Activated T-cell treated with anti-CD3 and anti-CD28 coated beads, Interleukin-2, amount 50 U/mL, for 24 hours (primary cell): ENCODE measurements around the gene PRKCE.

Source experiments
- DNase-seq: peaks from one replicate; pipeline ENCODE4 v3.0.0-alpha.2; 2020
- H3K27ac Mint-ChIP-seq: 2 replicates; pipeline ENCODE4 v1.8.0; 2020; ENCODE audit warnings: mild to moderate bottlenecking, mixed read lengths
- H3K27me3 Mint-ChIP-seq: 2 replicates; pipeline ENCODE4 v1.8.0; 2020; ENCODE audit warnings: mixed read lengths
- H3K36me3 Mint-ChIP-seq: 2 replicates; pipeline ENCODE4 v1.8.0; 2020; ENCODE audit warnings: low read depth, mixed read lengths
- H3K4me1 Mint-ChIP-seq: 2 replicates; pipeline ENCODE4 v1.8.0; 2020; ENCODE audit warnings: low read depth, mixed read lengths
- H3K4me3 Mint-ChIP-seq: 2 replicates; pipeline ENCODE4 v1.8.0; 2020; ENCODE audit warnings: mild to moderate bottlenecking, moderate library complexity, mixed read lengths
- H3K9me3 Mint-ChIP-seq: 2 replicates; pipeline ENCODE4 v1.8.0; 2020; ENCODE audit warnings: mixed read lengths

PRKCE gene

GRCh38 chr2:46134531-46135227, 483.2 kb downstream of the PRKCE start:
- H3K4me1 Mint-ChIP-seq: no peaks in the 10 kb centered on the region
- H3K27me3 Mint-ChIP-seq: no peaks in the 10 kb centered on the region
- no peaks in the 10 kb centered on the region for H3K9me3 Mint-ChIP-seq
- H3K4me3 Mint-ChIP-seq: no peak overlapping the region
- DNase-seq: no peak
- H3K27ac Mint-ChIP-seq: no peak overlapping the region
- no peaks in the 10 kb centered on the region for H3K36me3 Mint-ChIP-seq

DNA sequence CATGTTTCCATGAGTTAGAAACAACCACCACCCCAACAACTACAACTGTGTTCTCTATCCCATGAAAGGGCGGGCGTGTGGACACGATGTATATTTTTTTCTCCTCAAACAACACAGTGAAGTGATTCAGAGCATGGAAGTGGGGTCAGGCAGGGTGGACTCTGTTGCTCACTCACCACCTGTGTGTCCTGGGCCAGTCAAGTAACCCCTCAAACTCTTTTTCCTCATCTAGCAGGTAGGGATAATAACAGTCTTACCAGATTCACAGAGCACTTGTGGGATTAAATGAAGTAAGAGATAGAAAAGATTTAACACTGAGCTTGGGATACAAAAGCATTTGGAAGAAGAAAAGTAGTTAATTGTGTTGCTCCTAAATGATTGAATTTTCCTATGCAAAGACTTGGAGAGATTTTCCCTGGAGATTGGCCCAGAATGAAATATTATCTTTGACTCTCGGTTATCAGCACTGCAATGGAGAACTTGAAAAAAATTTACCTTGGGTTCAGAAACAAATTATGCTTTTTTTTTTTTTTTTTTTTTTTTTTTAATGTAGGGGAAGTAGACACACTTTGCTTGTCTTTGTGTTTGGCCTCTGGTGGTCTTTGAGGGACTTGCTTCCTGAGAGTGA, 483.9 kb downstream of the PRKCE start:
- H3K4me1 Mint-ChIP-seq: no peaks in the 10 kb centered on the region
- H3K36me3 Mint-ChIP-seq: no peaks in the 10 kb centered on the region
- H3K27ac Mint-ChIP-seq: no peak overlapping the region
- DNase-seq: no peak
- no peaks in the 10 kb centered on the region for H3K27me3 Mint-ChIP-seq
- H3K9me3 Mint-ChIP-seq: no peaks in the 10 kb centered on the region
- H3K4me3 Mint-ChIP-seq: no peak overlapping the region

GRCh38 chr2:46135958-46136357, 484.5 kb downstream of the PRKCE start:
- no peaks in the 10 kb centered on the region for H3K4me1 Mint-ChIP-seq
- DNase-seq: no peak

GRCh38 chr2:46136481-46136880, 485.0 kb downstream of the PRKCE start:
- Mint-ChIP-seq H3K36me3 (no peaks in the 10 kb centered on the region), H3K4me3 (no peak overlapping the region), H3K27ac (no peak overlapping the region), H3K4me1 (no peaks in the 10 kb centered on the region), H3K27me3 (no peaks in the 10 kb centered on the region), H3K9me3 (no peaks in the 10 kb centered on the region)
- no peak for DNase-seq

More at GRCh38 chr2:46135958-46136357, 484.5 kb downstream of the PRKCE start:
- no peak overlapping the region for H3K4me3 Mint-ChIP-seq
- H3K36me3 Mint-ChIP-seq: no peaks in the 10 kb centered on the region
- no peaks in the 10 kb centered on the region for H3K27me3 Mint-ChIP-seq
- H3K9me3 Mint-ChIP-seq: no peaks in the 10 kb centered on the region
- no peak overlapping the region for H3K27ac Mint-ChIP-seq

DNA sequence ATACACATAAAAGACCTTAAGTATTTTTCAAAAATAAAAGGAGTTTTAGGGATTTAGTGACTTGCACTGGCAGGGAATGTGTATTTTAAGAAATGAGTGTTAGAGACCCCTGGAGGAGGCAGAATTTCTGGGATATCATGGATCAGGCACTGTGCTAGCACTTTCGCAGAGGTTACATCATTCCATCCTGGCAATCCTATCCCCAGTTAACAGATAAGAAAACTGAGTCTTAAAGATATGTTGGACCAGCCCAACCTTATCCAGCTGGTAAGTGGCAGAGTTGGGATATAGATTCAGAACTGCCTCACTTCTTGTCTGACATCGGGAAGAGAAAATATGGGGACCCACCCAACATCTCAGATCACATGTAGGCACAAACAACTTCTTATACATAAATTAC, 485.5 kb downstream of the PRKCE start:
- Mint-ChIP-seq H3K9me3 (no peaks in the 10 kb centered on the region), H3K27me3 (no peaks in the 10 kb centered on the region), H3K4me3 (no peak overlapping the region), H3K27ac (no peak overlapping the region), H3K4me1 (no peaks in the 10 kb centered on the region), H3K36me3 (no peaks in the 10 kb centered on the region)
- no peak for DNase-seq

DNA sequence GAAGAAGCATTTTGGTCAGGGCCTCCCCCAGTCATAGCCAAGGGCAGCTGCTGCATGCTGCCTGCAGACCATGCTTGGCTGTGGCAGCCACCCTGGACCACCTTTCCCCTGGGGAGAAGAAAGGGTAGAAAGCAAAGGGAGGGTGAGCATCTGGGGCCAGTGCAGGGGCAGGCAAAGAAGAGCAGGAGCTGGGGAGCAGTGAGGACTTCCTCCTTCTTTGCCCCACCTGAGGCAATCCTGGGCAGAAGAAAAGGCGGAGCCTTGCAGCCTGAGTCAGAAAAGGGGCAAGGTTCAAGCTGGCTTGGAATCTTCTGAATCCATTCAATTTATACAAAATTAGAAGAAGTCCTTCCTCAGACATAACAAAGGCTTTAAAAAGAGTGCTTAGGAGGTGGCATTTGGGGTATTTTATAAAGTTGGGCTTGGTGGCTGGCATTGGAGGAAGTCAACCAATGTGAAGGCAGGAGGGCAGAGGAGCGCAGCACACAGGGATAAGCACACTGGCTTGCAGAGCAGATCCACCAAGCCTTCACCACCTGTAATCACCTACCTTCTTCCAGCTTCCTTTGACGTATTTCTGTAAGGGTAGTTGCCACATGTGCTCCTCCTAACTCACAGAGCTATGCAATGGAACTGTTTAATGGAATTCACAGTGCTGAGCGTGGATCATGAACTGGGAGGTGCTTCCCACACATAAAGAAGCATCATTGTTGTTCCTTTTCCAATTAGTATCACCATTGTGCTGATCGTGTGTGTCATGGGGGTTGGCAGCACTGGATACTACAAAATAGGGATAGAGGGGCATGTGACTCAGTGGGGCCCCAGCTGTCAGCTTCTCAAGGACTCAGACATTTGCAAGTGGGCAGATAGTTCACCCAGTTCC, 491.3 kb downstream of the PRKCE start:
- Mint-ChIP-seq H3K27me3 (no peaks in the 10 kb centered on the region), H3K27ac (no peak overlapping the region), H3K4me1 (peaks cover 18% of the 10 kb centered on the region), H3K36me3 (peaks cover 3% of the 10 kb centered on the region), H3K4me3 (no peak overlapping the region), H3K9me3 (no peaks in the 10 kb centered on the region)
- DNase-seq: no peak

GRCh38 chr2:46143429-46144132, 492.1 kb downstream of the PRKCE start:
- DNase-seq: no peak
- no peaks in the 10 kb centered on the region for H3K27me3 Mint-ChIP-seq
- H3K9me3 Mint-ChIP-seq: no peaks in the 10 kb centered on the region
- H3K27ac Mint-ChIP-seq: no peak overlapping the region
- H3K4me3 Mint-ChIP-seq: no peak overlapping the region
- H3K4me1 Mint-ChIP-seq: peaks cover 18% of the 10 kb centered on the region
- H3K36me3 Mint-ChIP-seq: peaks cover 3% of the 10 kb centered on the region

- Mint-ChIP-seq H3K27ac (peak overlapping the region; percentile 6), H3K9me3 (no peaks in the 10 kb centered on the region), H3K36me3 (peaks cover 3% of the 10 kb centered on the region), H3K4me3 (no peak overlapping the region), H3K27me3 (no peaks in the 10 kb centered on the region), H3K4me1 (peaks cover 18% of the 10 kb centered on the region)
- no peak for DNase-seq
These were observed 492.8 kb downstream of the PRKCE start for GRCh38 chr2:46144133-46144800.

DNA sequence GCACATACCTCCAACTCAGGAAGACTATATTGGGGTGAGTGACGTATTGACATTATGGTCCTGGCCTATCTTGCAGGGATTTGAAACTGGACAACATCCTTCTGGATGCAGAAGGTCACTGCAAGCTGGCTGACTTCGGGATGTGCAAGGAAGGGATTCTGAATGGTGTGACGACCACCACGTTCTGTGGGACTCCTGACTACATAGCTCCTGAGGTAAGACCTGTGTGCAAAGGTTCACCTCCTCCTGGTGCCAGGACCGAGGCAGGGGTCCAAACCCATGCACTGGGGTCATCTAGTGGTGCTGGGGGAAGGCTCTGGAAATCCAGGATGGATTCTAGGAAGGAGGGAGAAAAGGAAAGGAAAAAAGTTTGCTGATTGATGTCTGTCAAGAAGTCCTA, 493.5 kb downstream of the PRKCE start:
- Mint-ChIP-seq H3K4me3 (no peak overlapping the region), H3K27ac (no peak overlapping the region), H3K36me3 (peaks cover 3% of the 10 kb centered on the region)

DNA sequence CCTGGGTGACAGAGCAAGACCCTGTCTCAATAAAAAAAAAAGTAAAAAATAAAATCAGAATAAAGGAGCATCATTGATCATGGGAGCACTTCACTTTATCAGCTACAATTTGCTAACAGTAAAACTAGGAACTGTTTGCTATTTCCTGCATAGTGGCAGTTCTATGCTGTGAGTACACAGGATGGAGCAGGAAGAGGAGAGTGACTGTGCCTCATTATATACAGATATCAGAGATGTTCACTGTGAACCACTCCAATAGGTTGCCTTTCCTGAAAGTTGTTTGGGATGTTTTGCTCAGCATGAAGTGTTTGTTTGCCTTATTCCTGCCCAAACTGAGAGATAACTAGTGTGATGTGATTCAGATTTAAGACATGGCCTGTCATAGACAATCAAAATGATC, 494.4 kb downstream of the PRKCE start:
- H3K27me3 Mint-ChIP-seq: no peaks in the 10 kb centered on the region
- H3K9me3 Mint-ChIP-seq: no peaks in the 10 kb centered on the region
- H3K27ac Mint-ChIP-seq: no peak overlapping the region
- DNase-seq: no peak
- peaks cover 26% of the 10 kb centered on the region for H3K4me1 Mint-ChIP-seq
- peaks cover 3% of the 10 kb centered on the region for H3K36me3 Mint-ChIP-seq
- H3K4me3 Mint-ChIP-seq: no peak overlapping the region

More for the DNA sequence above, 493.5 kb downstream of the PRKCE start:
- Mint-ChIP-seq H3K27me3 (no peaks in the 10 kb centered on the region), H3K4me1 (peaks cover 18% of the 10 kb centered on the region), H3K9me3 (no peaks in the 10 kb centered on the region)
- DNase-seq: no peak

DNA sequence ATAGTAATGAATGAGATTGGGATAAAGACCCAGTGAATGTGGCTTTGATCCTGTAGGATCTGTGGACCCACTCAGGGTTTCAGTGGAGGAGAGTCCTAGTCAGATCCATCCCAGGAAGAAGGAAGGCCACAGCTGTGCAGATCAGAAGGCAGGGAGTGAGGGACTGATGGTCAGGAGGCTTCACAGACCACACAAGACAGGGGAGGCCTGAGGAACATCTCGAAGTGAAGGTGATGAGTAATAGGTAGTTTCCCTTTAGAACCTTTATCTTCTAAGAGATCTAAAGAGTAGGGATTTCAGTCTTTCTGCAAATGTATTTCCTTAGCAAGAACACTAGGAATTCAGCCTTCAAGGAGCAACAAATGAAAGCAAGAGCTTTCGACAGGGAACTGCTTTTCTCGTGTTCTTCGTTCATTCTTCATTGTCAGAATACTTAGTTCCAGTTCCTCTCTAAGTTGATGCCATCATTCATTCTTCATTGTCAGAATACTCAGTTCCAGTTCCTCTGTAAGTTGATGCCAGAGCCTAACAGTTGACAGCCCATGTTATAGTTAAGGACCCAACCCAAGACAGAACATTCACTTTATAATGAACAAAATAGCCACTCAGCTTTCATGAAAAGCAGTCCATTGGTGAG, 495.5 kb downstream of the PRKCE start:
- Mint-ChIP-seq H3K4me3 (no peak overlapping the region), H3K27me3 (no peaks in the 10 kb centered on the region), H3K4me1 (peaks cover 28% of the 10 kb centered on the region), H3K36me3 (peaks cover 5% of the 10 kb centered on the region), H3K27ac (no peak overlapping the region), H3K9me3 (no peaks in the 10 kb centered on the region)
- no peak for DNase-seq

DNA sequence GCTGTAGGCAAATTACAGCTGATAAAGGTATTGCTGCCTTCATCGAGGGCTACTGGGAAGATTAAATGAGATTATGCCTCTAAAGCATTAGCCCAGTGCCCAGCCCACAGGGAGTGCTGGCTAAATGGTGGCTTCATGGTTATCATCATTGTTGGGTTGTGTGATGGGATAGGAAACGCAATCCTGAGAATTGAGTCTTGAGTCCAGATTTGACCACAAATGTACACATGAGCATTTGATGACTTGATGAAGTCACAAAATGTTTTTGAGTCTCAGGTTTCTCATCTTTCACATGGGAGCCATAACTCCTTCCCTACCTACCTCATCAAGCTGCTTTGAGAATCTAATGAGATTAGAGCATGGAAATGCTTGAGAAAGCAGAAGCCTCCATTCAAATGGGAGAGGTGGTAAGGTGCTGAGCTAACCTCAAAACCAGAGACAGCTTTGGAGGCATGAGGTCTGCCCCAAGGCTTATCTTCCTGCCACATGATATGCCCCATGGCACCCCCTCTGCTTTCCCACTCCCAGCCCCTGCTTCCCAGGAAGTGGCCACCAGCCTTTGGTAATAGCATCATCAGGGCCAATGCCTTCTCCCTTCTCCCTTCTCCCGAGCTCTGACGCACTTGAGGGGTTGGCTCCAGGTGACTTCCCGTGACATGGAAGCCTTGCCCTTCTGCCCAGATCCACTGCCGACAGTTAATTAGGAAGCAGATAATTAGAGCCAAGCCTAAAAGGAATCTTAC, 496.3 kb downstream of the PRKCE start:
- no peak overlapping the region for H3K27ac Mint-ChIP-seq
- no peak for DNase-seq
- no peak overlapping the region for H3K4me3 Mint-ChIP-seq

DNA sequence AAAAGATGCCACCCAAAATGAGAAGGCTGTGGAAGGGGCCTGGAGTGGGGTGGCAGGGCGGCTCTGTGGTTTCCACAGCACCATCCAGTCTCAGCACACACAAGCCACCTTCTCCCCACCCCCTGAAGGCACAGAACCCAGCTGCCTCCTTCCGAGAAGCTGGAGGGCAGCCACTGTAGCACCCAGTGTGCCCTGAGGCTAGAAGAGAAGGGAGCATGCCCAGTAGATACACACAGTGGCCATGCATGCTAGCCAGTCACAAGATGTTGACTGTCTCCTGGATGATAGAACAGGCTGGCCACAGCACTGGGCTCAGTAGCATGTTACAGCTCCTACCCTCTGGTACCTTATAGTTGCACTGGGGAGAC, 496.9 kb downstream of the PRKCE start:
- H3K27me3 Mint-ChIP-seq: no peaks in the 10 kb centered on the region
- H3K9me3 Mint-ChIP-seq: no peaks in the 10 kb centered on the region
- no peak for DNase-seq
- H3K36me3 Mint-ChIP-seq: peaks cover 6% of the 10 kb centered on the region
- H3K27ac Mint-ChIP-seq: no peak overlapping the region
- H3K4me1 Mint-ChIP-seq: peaks cover 28% of the 10 kb centered on the region
- H3K4me3 Mint-ChIP-seq: no peak overlapping the region

More for the DNA sequence above, 496.3 kb downstream of the PRKCE start:
- Mint-ChIP-seq H3K9me3 (no peaks in the 10 kb centered on the region), H3K4me1 (peaks cover 28% of the 10 kb centered on the region), H3K36me3 (peaks cover 5% of the 10 kb centered on the region), H3K27me3 (no peaks in the 10 kb centered on the region)
